Central memory CD8-positive, alpha-beta T cell (primary cell): ENCODE data around the gene RHO.

Source experiments
- ATAC-seq: fragments of 150-1000 bp; cut with Tn5 transposase; replicated peaks from 2 replicates; pipeline ENCODE4 v1.10.0; 2022; ENCODE audit warnings: mild to moderate bottlenecking, moderate FRiP score, moderate number of reproducible peaks; ENCODE audit not compliant: poor library complexity, severe bottlenecking; ENCODE audit errors: extremely low read depth
- DNase-seq, 2 donors: peaks; one replicate each; pipeline ENCODE4 v3.0.0; 2021; ENCODE audit warnings: low spot score in 2 of 2
- H3K27ac Mint-ChIP-seq: one replicate; pipeline ENCODE4 v1.8.0; 2022; ENCODE audit warnings: low read depth, mild to moderate bottlenecking, moderate library complexity, mixed read lengths
- H3K27me3 Mint-ChIP-seq: one replicate; pipeline ENCODE4 v1.8.0; 2022; ENCODE audit warnings: mixed read lengths
- H3K36me3 Mint-ChIP-seq: one replicate; pipeline ENCODE4 v1.8.0; 2022; ENCODE audit warnings: mild to moderate bottlenecking, moderate library complexity, mixed read lengths; ENCODE audit not compliant: insufficient read depth
- H3K4me1 Mint-ChIP-seq: one replicate; pipeline ENCODE4 v1.8.0; 2022; ENCODE audit warnings: mixed read lengths
- H3K4me3 Mint-ChIP-seq: one replicate; pipeline ENCODE4 v1.8.0; 2022; ENCODE audit warnings: mild to moderate bottlenecking, moderate library complexity, mixed read lengths
- H3K9me3 Mint-ChIP-seq: one replicate; pipeline ENCODE4 v1.8.0; 2022; ENCODE audit warnings: mixed read lengths

RHO gene

GRCh38 chr3:129518038-129518561 is 10.3 kb upstream of the RHO start:
- H3K27ac Mint-ChIP-seq = no peak overlapping the region
- peaks cover 7% of the 10 kb centered on the region for H3K4me1 Mint-ChIP-seq
- no peak for ATAC-seq
- DNase-seq = no peak
- H3K9me3 Mint-ChIP-seq = no peaks in the 10 kb centered on the region
- H3K27me3 Mint-ChIP-seq = no peaks in the 10 kb centered on the region
- H3K4me3 Mint-ChIP-seq = no peak overlapping the region
- no peaks in the 10 kb centered on the region for H3K36me3 Mint-ChIP-seq

- H3K27me3 Mint-ChIP-seq = no peaks in the 10 kb centered on the region
- H3K4me3 Mint-ChIP-seq = no peak overlapping the region
- DNase-seq = no peak
- ATAC-seq = no peak
- peaks cover 7% of the 10 kb centered on the region for H3K4me1 Mint-ChIP-seq
- H3K27ac Mint-ChIP-seq = no peak overlapping the region
- H3K9me3 Mint-ChIP-seq = no peaks in the 10 kb centered on the region
- H3K36me3 Mint-ChIP-seq = no peaks in the 10 kb centered on the region
These were observed 9.9 kb upstream of the RHO start for GRCh38 chr3:129518581-129518980.

- no peak for ATAC-seq
- DNase-seq = no peak
- Mint-ChIP-seq H3K4me1 (peaks cover 7% of the 10 kb centered on the region), H3K4me3 (no peak overlapping the region), H3K27me3 (no peaks in the 10 kb centered on the region), H3K27ac (no peak overlapping the region), H3K9me3 (no peaks in the 10 kb centered on the region), H3K36me3 (no peaks in the 10 kb centered on the region)
These were observed 9.0 kb upstream of the RHO start for GRCh38 chr3:129519449-129519848.

GRCh38 chr3:129519896-129520715 is 8.3 kb upstream of the RHO start:
- Mint-ChIP-seq H3K27me3 (no peaks in the 10 kb centered on the region), H3K36me3 (no peaks in the 10 kb centered on the region), H3K4me1 (peaks cover 7% of the 10 kb centered on the region), H3K27ac (no peak overlapping the region), H3K4me3 (no peak overlapping the region), H3K9me3 (no peaks in the 10 kb centered on the region)
- ATAC-seq (no peak), DNase-seq (no peak)

GRCh38 chr3:129520960-129521359 is 7.5 kb upstream of the RHO start:
- no peak for DNase-seq

GRCh38 chr3:129521611-129522010 is 6.8 kb upstream of the RHO start:
- Mint-ChIP-seq H3K27me3 (no peaks in the 10 kb centered on the region), H3K4me3 (no peak overlapping the region), H3K9me3 (no peaks in the 10 kb centered on the region), H3K27ac (no peak overlapping the region), H3K4me1 (peaks cover 7% of the 10 kb centered on the region), H3K36me3 (no peaks in the 10 kb centered on the region)
- DNase-seq = no peak
- ATAC-seq = no peak

More at GRCh38 chr3:129520960-129521359, 7.5 kb upstream of the RHO start:
- no peak overlapping the region for H3K4me3 Mint-ChIP-seq
- ATAC-seq = no peak
- peaks cover 7% of the 10 kb centered on the region for H3K4me1 Mint-ChIP-seq
- no peaks in the 10 kb centered on the region for H3K36me3 Mint-ChIP-seq
- no peaks in the 10 kb centered on the region for H3K9me3 Mint-ChIP-seq
- no peak overlapping the region for H3K27ac Mint-ChIP-seq
- H3K27me3 Mint-ChIP-seq = no peaks in the 10 kb centered on the region

- no peak overlapping the region for H3K27ac Mint-ChIP-seq
- no peaks in the 10 kb centered on the region for H3K36me3 Mint-ChIP-seq
- H3K9me3 Mint-ChIP-seq = no peaks in the 10 kb centered on the region
- ATAC-seq = no peak
- H3K4me1 Mint-ChIP-seq = no peaks in the 10 kb centered on the region
- H3K4me3 Mint-ChIP-seq = no peak overlapping the region
- DNase-seq = no peak
- H3K27me3 Mint-ChIP-seq = no peaks in the 10 kb centered on the region
These were observed 5.5 kb upstream of the RHO start for GRCh38 chr3:129522953-129523352.

- H3K9me3 Mint-ChIP-seq = no peaks in the 10 kb centered on the region
- ATAC-seq = no peak
- H3K4me3 Mint-ChIP-seq = no peak overlapping the region
- no peaks in the 10 kb centered on the region for H3K4me1 Mint-ChIP-seq
- no peaks in the 10 kb centered on the region for H3K36me3 Mint-ChIP-seq
- DNase-seq = no peak
- H3K27me3 Mint-ChIP-seq = no peaks in the 10 kb centered on the region
- H3K27ac Mint-ChIP-seq = no peak overlapping the region
These were observed 4.4 kb upstream of the RHO start for GRCh38 chr3:129524081-129524480.

GRCh38 chr3:129525341-129525968 is 3.0 kb upstream of the RHO start:
- Mint-ChIP-seq H3K4me3 (no peak overlapping the region), H3K27me3 (no peaks in the 10 kb centered on the region), H3K36me3 (no peaks in the 10 kb centered on the region), H3K4me1 (no peaks in the 10 kb centered on the region), H3K9me3 (no peaks in the 10 kb centered on the region), H3K27ac (no peak overlapping the region)
- ATAC-seq = no peak
- no peak for DNase-seq

GRCh38 chr3:129526121-129526900 is 2.1 kb upstream of the RHO start:
- H3K4me1 Mint-ChIP-seq = peaks cover under 1% of the 10 kb centered on the region
- H3K27ac Mint-ChIP-seq = no peak overlapping the region
- peak; percentile 49 for ATAC-seq
- no peaks in the 10 kb centered on the region for H3K9me3 Mint-ChIP-seq
- no peak for DNase-seq
- no peak overlapping the region for H3K4me3 Mint-ChIP-seq
- H3K27me3 Mint-ChIP-seq = no peaks in the 10 kb centered on the region
- no peaks in the 10 kb centered on the region for H3K36me3 Mint-ChIP-seq

GRCh38 chr3:129527262-129527661 is 1.2 kb upstream of the RHO start:
- H3K4me1 Mint-ChIP-seq = peaks cover 5% of the 10 kb centered on the region
- no peak overlapping the region for H3K4me3 Mint-ChIP-seq
- ATAC-seq (no peak), DNase-seq (no peak)
- peaks cover 1% of the 10 kb centered on the region for H3K36me3 Mint-ChIP-seq
- no peaks in the 10 kb centered on the region for H3K27me3 Mint-ChIP-seq
- no peaks in the 10 kb centered on the region for H3K9me3 Mint-ChIP-seq
- no peak overlapping the region for H3K27ac Mint-ChIP-seq

GRCh38 chr3:129529436-129530210 is 1.2 kb downstream of the RHO start:
- Mint-ChIP-seq H3K4me3 (no peak overlapping the region), H3K4me1 (peaks cover 12% of the 10 kb centered on the region), H3K36me3 (peaks cover 1% of the 10 kb centered on the region), H3K27ac (no peak overlapping the region), H3K9me3 (no peaks in the 10 kb centered on the region), H3K27me3 (no peaks in the 10 kb centered on the region)
- no peak for ATAC-seq
- DNase-seq = no peak
